Central memory CD4-positive, alpha-beta T cell (primary cell): Measurements from ENCODE around the gene MPP3.
A peak's percentile ranks its signal among the peaks of the same experiment; 100 is the strongest.
"Not testable (repeated sequence)": the region's sequence is repeated elsewhere in the genome, so short reads cannot be mapped to it uniquely, and the experiment has no call there.

Experiments used
- DNase-seq: peaks from one replicate; pipeline ENCODE4 v3.0.0; 2022

MPP3 gene

DNA sequence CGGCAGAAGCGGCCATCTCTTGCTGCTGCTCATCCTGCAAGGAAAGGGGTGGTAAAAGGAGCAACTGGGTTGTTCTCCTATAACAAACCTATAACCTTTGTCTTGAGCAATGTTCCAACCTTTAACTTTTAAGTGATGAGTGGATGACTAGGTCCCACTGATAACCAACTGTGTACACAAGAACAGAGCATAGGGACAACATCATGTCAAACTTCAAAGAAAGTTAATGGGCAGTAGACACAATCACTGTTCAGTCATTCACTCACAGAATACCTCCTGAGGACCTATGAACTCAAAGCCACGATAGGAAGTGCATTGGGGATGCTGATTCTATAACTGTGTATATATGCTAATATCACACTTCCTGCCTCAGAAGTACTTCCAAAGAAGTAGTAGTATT is 31.1 kb downstream of the MPP3 start:
- DNase-seq: no peak

GRCh38 chr17:43800736-43801135 is 32.2 kb downstream of the MPP3 start:
- DNase-seq: no peak

DNA sequence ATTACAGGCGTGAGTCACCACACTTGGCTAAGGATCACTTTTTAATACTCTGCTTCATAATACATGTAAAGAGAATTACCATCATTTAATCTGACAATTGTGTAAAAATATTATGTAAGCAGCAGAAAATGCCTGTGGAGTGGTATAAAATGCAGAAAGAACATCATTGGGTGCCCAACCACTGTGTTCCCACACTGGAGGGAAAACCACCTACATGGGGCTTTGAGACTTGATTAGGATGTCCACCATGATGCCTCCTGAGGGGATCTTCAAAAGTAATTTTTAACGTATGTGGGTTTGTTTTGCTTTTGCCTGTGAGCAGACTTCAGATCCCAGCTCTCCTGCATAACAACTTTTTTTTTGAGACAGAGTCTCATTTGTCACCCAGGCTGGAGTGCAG is 33.9 kb downstream of the MPP3 start:
- no peak for DNase-seq

- DNase-seq: not testable (repeated sequence)
These were observed 34.9 kb downstream of the MPP3 start for GRCh38 chr17:43798024-43798423.

GRCh38 chr17:43792668-43793067 is 40.3 kb downstream of the MPP3 start:
- DNase-seq: not testable (repeated sequence)

DNA sequence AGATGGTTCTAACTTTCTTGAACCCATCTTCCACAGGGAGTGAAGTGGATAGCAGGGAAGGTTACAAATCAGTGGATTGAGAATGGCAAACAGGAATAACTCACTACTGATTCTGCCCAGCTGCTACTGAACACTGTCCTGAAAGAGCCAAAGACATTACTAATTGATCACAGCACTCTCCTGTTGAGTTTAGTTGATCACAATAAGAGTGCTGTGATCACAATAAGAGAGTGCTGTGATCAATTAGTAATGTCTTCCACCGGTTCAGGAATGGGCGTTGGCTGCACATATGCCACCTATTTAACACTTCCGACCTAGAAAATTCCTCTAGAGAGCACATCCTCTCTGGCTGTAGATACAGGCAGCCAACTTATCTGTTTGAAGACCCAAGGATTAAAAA is 41.4 kb downstream of the MPP3 start:
- peak; percentile 13 for DNase-seq

GRCh38 chr17:43790311-43790940 is 42.5 kb downstream of the MPP3 start:
- no peak for DNase-seq

DNA sequence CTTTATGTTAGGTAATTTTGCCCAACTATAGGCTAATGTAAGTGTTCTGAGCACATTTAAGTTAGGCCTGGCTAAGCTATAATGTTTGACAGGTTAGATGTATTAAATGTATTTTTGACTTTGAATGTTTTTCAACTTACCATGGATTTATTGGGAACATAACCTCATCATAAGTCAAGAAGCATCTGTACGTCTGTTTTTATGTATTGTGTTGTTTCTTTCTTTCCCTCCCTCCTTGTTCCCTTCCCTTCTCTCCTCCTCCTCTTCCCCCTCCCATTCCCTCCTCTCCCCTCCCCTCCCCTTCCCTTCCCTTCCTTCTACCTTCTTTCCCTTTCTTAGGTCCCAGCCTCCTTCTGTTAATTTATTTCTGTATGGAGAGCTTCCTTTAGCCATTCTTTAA is 43.5 kb downstream of the MPP3 start:
- no peak for DNase-seq

DNA sequence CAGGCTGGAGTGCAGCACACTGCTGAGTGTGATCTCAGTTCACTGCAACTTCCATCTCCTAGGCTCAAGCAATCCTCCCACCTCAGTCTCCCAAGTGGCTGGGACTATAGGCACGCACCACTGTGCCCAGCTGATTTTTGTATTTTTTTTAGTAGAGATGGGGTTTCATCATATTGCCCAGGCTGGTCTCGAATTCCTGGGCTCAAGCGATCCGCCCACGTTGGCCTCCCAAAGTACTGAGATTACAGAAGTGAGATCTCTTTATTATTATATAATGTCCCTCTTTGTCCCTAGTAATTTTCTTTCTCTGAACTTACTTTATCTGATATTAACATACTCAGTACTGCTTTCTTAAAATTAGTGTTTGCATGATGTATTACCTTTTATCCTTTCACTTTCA is 44.4 kb downstream of the MPP3 start:
- no peak for DNase-seq

DNA sequence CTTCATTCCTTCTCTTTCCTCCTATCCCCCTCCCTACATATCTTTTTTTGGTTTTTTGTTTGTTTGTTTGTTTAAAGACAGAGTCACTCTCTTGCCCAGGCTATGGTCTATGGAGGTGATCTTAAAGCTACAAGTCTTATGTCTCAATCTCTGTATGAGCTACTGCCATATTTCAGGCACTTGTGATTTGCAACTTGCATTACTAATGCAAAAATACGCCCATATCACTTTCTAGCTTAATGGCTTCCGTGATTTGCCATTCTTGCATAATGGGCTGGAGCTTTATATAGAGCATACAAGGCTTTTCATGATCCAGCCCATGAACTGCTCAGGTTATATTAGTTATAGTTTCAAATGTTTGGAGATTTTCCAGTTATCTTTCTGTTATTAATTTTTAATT is 45.2 kb downstream of the MPP3 start:
- no peak for DNase-seq

- no peak for DNase-seq
These were observed 48.3 kb downstream of the MPP3 start for GRCh38 chr17:43784628-43785101.

GRCh38 chr17:43784068-43784467 is 48.9 kb downstream of the MPP3 start:
- DNase-seq: no peak

DNA sequence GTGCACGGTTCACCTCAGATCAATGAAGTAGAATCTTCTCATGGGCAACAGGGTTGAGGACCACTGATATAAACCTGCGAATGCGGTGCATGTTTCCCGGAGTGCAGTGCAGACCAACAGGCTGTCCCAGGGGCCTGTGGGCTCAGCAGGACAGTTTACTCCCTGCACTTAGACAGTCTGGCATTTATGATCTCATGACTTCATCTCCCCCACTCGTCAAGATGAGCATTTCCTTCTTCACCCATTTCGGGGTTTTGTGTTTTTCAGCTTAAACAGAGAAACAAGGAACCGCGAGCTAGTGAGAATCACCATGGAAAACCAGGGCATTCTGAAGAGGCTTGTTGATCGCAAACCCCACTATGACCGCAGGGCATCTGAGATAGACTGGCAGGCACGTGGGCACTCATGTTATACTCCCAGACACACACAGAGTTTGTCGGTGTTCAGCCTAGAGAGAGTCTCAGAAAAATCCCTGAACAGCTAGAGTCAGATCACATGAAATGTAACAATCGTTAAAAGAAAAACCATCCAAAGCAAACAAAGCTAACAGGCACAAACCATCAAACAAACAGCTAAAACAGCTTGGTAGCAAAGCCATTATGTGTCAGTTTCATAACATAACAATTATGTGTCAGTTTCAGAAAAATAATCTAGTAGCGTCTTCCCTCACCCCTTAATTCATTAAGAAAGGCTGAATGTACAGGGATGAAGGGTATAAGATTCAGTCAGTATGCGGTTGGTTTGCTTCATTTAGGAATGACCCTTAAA is 49.8 kb downstream of the MPP3 start:
- DNase-seq: no peak

DNA sequence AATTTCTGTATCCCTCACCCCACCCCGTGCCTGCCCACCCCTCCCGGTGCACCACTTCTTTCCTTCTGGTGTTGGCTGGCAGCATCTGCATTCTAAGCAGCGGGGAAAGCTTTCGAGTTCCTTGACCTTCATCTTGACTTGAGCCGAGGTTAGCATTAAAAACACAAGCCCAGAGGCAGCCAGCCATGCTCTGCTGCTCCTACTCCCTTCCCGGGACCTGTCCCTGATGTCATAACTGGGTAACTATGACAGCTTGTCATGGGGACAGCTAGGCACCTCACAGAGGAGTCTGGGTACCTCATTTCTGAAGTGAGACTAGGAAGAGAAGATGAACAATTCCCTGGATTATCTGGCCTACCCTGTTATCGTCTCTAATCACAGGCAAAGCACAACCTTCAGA is 52.8 kb downstream of the MPP3 start, which contains the start of gene CFAP97D1:
Gene CFAP97D1 (plus strand): TSS at position 301 of the 400 bp plus-strand sequence. CDS start 28 bp downstream, at position 329.
- DNase-seq: no peak

GRCh38 chr17:43779145-43780125 is 53.5 kb downstream of the MPP3 start:
- no peak for DNase-seq

DNA sequence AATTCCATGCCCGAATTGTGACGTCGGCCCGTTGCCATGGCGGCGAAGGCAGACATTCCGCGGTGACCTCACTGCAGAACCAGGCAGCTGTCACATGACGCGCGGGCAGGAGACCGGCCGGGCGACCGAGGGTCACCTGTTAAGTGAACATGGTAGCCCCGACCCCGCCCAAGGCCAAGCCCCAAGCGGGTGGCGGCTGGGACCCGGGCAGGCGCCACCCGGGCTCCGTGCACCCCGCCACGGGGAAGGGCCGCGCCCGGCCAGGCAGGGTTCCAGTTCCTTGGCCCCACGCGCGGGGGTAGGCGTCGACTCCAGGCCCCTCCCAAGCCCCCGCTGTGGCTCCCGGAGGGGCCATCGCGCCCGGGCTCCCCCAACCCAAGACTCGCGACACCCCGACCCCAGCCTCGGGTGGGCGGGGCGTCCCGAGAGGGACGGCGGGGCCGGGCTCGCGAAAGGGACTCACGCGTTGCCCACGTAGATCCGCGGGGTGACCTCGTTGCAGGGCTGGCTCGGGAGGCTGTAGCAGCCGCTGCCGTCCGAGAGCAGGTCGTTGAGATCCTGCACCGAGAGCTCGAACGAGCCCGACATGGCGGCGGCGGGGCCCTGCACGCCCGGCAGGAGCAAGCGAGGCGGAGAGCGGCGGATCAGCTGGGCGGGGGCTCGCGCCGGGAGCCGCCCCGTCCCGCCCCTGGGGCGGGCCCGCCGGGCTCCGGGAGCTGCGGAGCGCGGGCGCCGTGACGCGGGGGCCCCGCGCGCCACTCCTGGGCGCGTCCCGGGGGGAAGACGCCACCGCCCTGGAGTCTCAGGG is 54.4 kb downstream of the MPP3 start, which contains the start of gene DUSP3:
Gene DUSP3 (minus strand): TSS at position 641 of the 808 bp plus-strand sequence. CDS start 53 bp downstream, at position 588.
- DNase-seq: peak; percentile 71

GRCh38 chr17:43774304-43775250 is 58.4 kb downstream of the MPP3 start:
- no peak for DNase-seq

DNA sequence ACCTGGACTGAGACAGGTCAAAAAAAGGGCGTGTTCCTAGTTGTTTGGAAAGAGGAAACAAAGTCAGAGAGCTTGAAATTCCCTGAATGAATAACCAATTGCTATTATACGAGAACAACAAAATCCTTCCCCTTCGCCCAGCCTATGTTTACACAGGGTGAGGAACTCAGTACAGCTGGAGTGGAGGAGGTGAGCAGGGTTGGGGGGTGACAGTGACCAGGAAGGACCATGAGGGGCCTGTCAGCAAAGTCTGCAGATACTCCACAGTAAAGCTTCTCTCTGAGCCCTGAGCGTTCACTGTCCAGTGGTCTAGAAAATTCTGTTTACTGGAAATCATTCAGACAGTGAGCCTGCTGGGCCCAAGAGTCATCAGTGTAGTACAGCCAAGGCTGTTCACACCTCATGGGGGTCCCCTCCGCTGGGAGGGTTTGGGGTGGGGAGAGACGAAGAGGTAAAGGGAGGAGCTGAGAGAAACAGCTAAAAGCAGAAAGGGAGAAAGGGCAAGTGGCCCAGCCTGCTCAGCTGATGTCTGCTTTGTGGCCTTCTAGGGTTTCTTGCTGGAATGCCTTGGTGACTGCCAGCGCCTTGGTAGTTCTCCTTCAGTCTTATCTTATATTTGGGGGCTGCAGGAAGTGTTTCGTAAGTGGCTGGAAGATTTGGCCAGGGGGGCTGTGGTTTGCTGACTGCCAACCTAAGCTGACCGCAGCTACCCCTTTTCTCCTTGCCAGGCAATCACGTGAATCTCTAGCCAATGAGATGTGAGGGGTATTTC is 59.9 kb downstream of the MPP3 start:
- no peak for DNase-seq

DNA sequence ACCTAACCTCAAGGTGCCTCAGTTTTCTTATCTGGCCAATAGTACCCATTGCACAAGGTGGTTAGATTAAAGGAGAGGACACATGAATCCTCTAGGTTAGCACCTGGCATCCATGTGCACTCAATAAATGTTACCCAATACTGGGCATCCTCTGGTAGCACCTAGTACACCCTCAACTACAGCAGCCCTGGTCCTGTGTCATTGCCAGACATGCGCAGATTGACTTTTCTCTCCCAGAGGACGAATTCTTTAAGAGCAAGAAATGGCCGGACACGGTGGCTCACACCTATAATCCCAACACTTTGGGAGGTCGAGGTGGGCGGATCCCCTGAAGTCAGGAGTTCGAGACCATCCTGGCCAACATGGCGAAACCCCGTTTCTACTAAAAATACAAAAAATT is 61.5 kb downstream of the MPP3 start:
- DNase-seq: no peak

GRCh38 chr17:43770957-43771356 is 62.0 kb downstream of the MPP3 start:
- no peak for DNase-seq
